Left lung (tissue), 10 donors: ENCODE measurements around the gene MAP1A. TPM values are rescaled to one million over a fixed set of nuclear protein-coding genes. Genes with fewer than 3 reads are reported as not detected.
A peak's percentile ranks its signal among the peaks of the same experiment; 100 is the strongest.

Source experiments
- ATAC-seq: fragments of 200-7000 bp; cut with Tn5 transposase; one replicate; pipeline ENCODE4 v1.9.1; 2020; ENCODE audit warnings: moderate library complexity
- DNase-seq, 4 donors: peaks; one replicate each; pipeline ENCODE4 v3.0.0-alpha.2; 2013 to 2020
- H3K27ac ChIP-seq, 2 donors: fragments of 200-600 bp; sonication (generic) in 1 of 2; one replicate each; pipeline versions ENCODE4 v1.5.0 to v1.8.0; 2020 to 2021
- H3K27me3 ChIP-seq, 2 donors: fragments of 200-600 bp; sonication (generic) in 1 of 2; one replicate each; pipeline versions ENCODE4 v1.5.0 to v1.8.0; 2020 to 2021
- H3K36me3 ChIP-seq, 2 donors: fragments of 200-600 bp; sonication (generic) in 1 of 2; one replicate each; pipeline versions ENCODE4 v1.5.0 to v1.8.0; 2020 to 2021
- H3K4me1 ChIP-seq, 2 donors: fragments of 200-600 bp; one replicate each; pipeline ENCODE4 v1.8.0; 2021
- H3K4me3 ChIP-seq, 2 donors: fragments of 200-600 bp; sonication (generic) in 1 of 2; one replicate each; pipeline versions ENCODE4 v1.5.0 to v1.8.0; 2020 to 2021; ENCODE audit warnings: mild to moderate bottlenecking in 1 of 2
- H3K9me3 ChIP-seq, 2 donors: fragments of 200-600 bp; sonication (generic) in 1 of 2; one replicate each; pipeline versions ENCODE4 v1.5.0 to v1.8.0; 2020 to 2021
- CTCF ChIP-seq, 2 donors: fragments of 200-600 bp; sonication (generic) in 1 of 2; IDR thresholded peaks; one replicate each; pipeline versions ENCODE4 v1.5.0 to v1.8.0; 2021; ENCODE audit warnings: antibody characterized with exemption in 2 of 2
- intact Hi-C, 2 donors: fragments of 100-400 bp; cut with DNase I; formaldehyde crosslinking; loops; one replicate each; pipeline versions ENCODE4 v1.11.2 to v1.14.2; 2022
- polyA plus RNA-seq, 6 donors: library from polyadenylated mRNA; unstranded; fragments of 120-200 nt; gene quantifications; one replicate each; pipeline ENCODE4 v1.2.1, GENCODE V29; 2013; ENCODE audit not compliant: insufficient read length in 6 of 6
- total RNA-seq, 2 donors: library from RNA; stranded (reverse); fragmentation: NEBNext Ultra II Directional; extraction: Animal tissue kit (Norgen Biotek cat#: 25700); gene quantifications; one replicate each; pipeline ENCODE4 v1.2.1, GENCODE V29; 2021
- donor health status: DM: no; HTN: yes; CAD: no.
- donor health status: DM: no; HTN: no; CAD: no.

Gene MAP1A
- total and polyA plus RNA-seq, 8 donors = 6.4 to 13.4 (median 8.9) TPM

- H3K27me3 ChIP-seq = peaks cover 0 to 21% of the 10 kb centered on the region in 2 donors
- ATAC-seq (no peak), DNase-seq (no peak)
- no peaks in the 10 kb centered on the region for H3K9me3 ChIP-seq
- H3K36me3 ChIP-seq = no peaks in the 10 kb centered on the region
- peak overlapping the region in 1 of 2 donors; percentile 58 for H3K27ac ChIP-seq
- no peak for TF ChIP-seq CTCF (IDR thresholded peaks at IDR 0.05)
- intact Hi-C loops = no loop called here
- peaks cover 3 to 13% of the 10 kb centered on the region in 2 donors for H3K4me1 ChIP-seq
- peak overlapping the region; percentile 51 to 62 for H3K4me3 ChIP-seq
Observed at GRCh38 chr15:43511012-43511885, 6.2 kb upstream of the MAP1A start.

GRCh38 chr15:43513550-43513949, 3.9 kb upstream of the MAP1A start:
- DNase-seq (no peak), ATAC-seq (no peak)
- intact Hi-C loops = no loop called here
- no peak overlapping the region for H3K4me3 ChIP-seq
- H3K27me3 ChIP-seq = peaks cover 0 to 44% of the 10 kb centered on the region in 2 donors
- H3K36me3 ChIP-seq = no peaks in the 10 kb centered on the region
- no peak overlapping the region for H3K27ac ChIP-seq
- TF ChIP-seq CTCF (IDR thresholded peaks at IDR 0.05) = no peak
- H3K9me3 ChIP-seq = no peaks in the 10 kb centered on the region
- H3K4me1 ChIP-seq = peaks cover 3 to 22% of the 10 kb centered on the region in 2 donors

- intact Hi-C loops = no loop called here
Observed at GRCh38 chr15:43514241-43515057, 3.0 kb upstream of the MAP1A start.

GRCh38 chr15:43515741-43516140, 1.7 kb upstream of the MAP1A start:
- Histone ChIP-seq H3K4me1 (peaks cover 3 to 17% of the 10 kb centered on the region in 2 donors), H3K36me3 (no peaks in the 10 kb centered on the region), H3K27ac (peak overlapping the region in 1 of 2 donors; percentile 42), H3K9me3 (no peaks in the 10 kb centered on the region), H3K27me3 (peaks cover 0 to 52% of the 10 kb centered on the region in 2 donors), H3K4me3 (no peak overlapping the region)
- intact Hi-C loops = no loop called here
- TF ChIP-seq CTCF (IDR thresholded peaks at IDR 0.05) = no peak
- no peak for ATAC-seq
- DNase-seq = no peak

More at GRCh38 chr15:43514241-43515057, 3.0 kb upstream of the MAP1A start:
- Histone ChIP-seq H3K36me3 (no peaks in the 10 kb centered on the region), H3K4me3 (no peak overlapping the region), H3K4me1 (peaks cover 3 to 22% of the 10 kb centered on the region in 2 donors), H3K27ac (no peak overlapping the region), H3K9me3 (no peaks in the 10 kb centered on the region), H3K27me3 (peaks cover 0 to 52% of the 10 kb centered on the region in 2 donors)
- no peak for DNase-seq
- peak in 1 of 2 donors; percentile 17 for TF ChIP-seq CTCF (IDR thresholded peaks at IDR 0.05)
- no peak for ATAC-seq

GRCh38 chr15:43516185-43516584, 1.2 kb upstream of the MAP1A start:
- Histone ChIP-seq H3K4me1 (peaks cover 3 to 13% of the 10 kb centered on the region in 2 donors), H3K27ac (peak overlapping the region in 1 of 2 donors; percentile 42), H3K4me3 (no peak overlapping the region), H3K36me3 (no peaks in the 10 kb centered on the region), H3K27me3 (peaks cover 0 to 50% of the 10 kb centered on the region in 2 donors), H3K9me3 (no peaks in the 10 kb centered on the region)
- intact Hi-C loops = no loop called here
- no peak for TF ChIP-seq CTCF (IDR thresholded peaks at IDR 0.05)
- ATAC-seq (no peak), DNase-seq (no peak)
